Neural cell (in vitro differentiated cells): ENCODE results near the gene IGLL5. TPM values are rescaled to one million over a fixed set of nuclear protein-coding genes. Genes with fewer than 3 reads are reported as not detected.

Source experiments
- H2AFZ ChIP-seq: fragments of 200-600, 300-800 bp; sonication (generic), shearing (Covaris generic); 2 replicates; pipeline ENCODE4 v1.6.0; 2014; ENCODE audit warnings: low read depth, mild to moderate bottlenecking, antibody characterized with exemption, low read length, moderate library complexity
- H3F3A ChIP-seq: fragments of 200-600 bp; shearing (Covaris generic); 2 replicates; pipeline ENCODE4 v1.6.1; 2016; ENCODE audit warnings: mild to moderate bottlenecking, moderate library complexity, mixed read lengths, antibody characterized with exemption, low read length; ENCODE audit not compliant: insufficient read depth, poor library complexity, severe bottlenecking
- H3K27ac ChIP-seq: fragments of 200-600, 300-800 bp; sonication (generic), shearing (Covaris generic); 2 replicates; pipeline ENCODE4 v1.5.1; 2014; ENCODE audit warnings: mild to moderate bottlenecking, low read length, moderate library complexity
- H3K27me3 ChIP-seq: fragments of 300-800, 200-600 bp; sonication (generic), shearing (Covaris generic); 2 replicates; pipeline ENCODE4 v1.6.0; 2014; ENCODE audit warnings: mild to moderate bottlenecking, low read depth, low read length, moderate library complexity; ENCODE audit not compliant: insufficient read depth
- H3K36me3 ChIP-seq: fragments of 300-800, 200-600 bp; sonication (generic), shearing (Covaris generic); 2 replicates; pipeline ENCODE4 v1.5.1; 2014; ENCODE audit warnings: mild to moderate bottlenecking, antibody characterized with exemption, low read length, moderate library complexity; ENCODE audit not compliant: insufficient read depth
- H3K4me2 ChIP-seq: fragments of 300-800, 200-600 bp; sonication (generic), shearing (Covaris generic); 2 replicates; pipeline ENCODE4 v1.6.0; 2014; ENCODE audit warnings: mild to moderate bottlenecking, low read length
- H3K4me3 ChIP-seq: fragments of 300-800, 200-600 bp; sonication (generic), shearing (Covaris generic); 2 replicates; pipeline ENCODE4 v1.5.1; 2014; ENCODE audit warnings: mild to moderate bottlenecking, low read length, moderate library complexity
- H3K79me2 ChIP-seq: fragments of 200-600 bp; shearing (Covaris generic); replicated peaks from 2 replicates; pipeline ENCODE4 v1.6.0; 2014; ENCODE audit warnings: mild to moderate bottlenecking, low read length, moderate library complexity; ENCODE audit not compliant: insufficient read depth
- H3K9ac ChIP-seq: fragments of 300-800, 200-600 bp; sonication (generic), shearing (Covaris generic); 2 replicates; pipeline ENCODE4 v1.6.1; 2016; ENCODE audit warnings: mild to moderate bottlenecking, low read length, mixed read lengths
- H3K9me2 ChIP-seq: fragments of 200-600 bp; shearing (Covaris generic); 2 replicates; pipeline ENCODE4 v1.6.1; 2016; ENCODE audit warnings: mild to moderate bottlenecking, low read length, mixed read lengths; ENCODE audit not compliant: insufficient read depth
- H3K9me3 ChIP-seq: fragments of 200-600, 300-800 bp; sonication (generic), shearing (Covaris generic); 2 replicates; pipeline ENCODE4 v1.6.1; 2016; ENCODE audit warnings: mild to moderate bottlenecking, mixed run types, low read length, moderate library complexity, mixed read lengths
- H4K20me1 ChIP-seq: fragments of 200-600 bp; shearing (Covaris generic); 2 replicates; pipeline ENCODE4 v1.6.1; 2016; ENCODE audit warnings: mild to moderate bottlenecking, mixed run types; ENCODE audit not compliant: insufficient read depth
- CTCF ChIP-seq: fragments of 450-650 bp; IDR thresholded peaks from 2 replicates; pipeline ENCODE4 v1.5.1; 2014; ENCODE audit warnings: antibody characterized with exemption, mild to moderate bottlenecking, moderate library complexity; ENCODE audit not compliant: poor library complexity, severe bottlenecking
- EP300 ChIP-seq: fragments of 450-650 bp; conservative IDR thresholded peaks from 2 replicates; pipeline ENCODE4 v1.6.1; 2014; ENCODE audit warnings: antibody characterized with exemption, mild to moderate bottlenecking, moderate library complexity; ENCODE audit not compliant: poor library complexity, severe bottlenecking
- EZH2 ChIP-seq: fragments of 200-600, 300-800 bp; shearing (Covaris generic), sonication (generic); IDR thresholded peaks from 2 replicates; pipeline ENCODE4 v1.6.1; 2014; ENCODE audit warnings: antibody characterized with exemption, low read length, borderline replicate concordance, mild to moderate bottlenecking; ENCODE audit not compliant: insufficient read depth, poor library complexity, severe bottlenecking
- MXI1 ChIP-seq: fragments of 450-650 bp; conservative IDR thresholded peaks from 2 replicates; pipeline ENCODE4 v1.6.1; 2014; ENCODE audit warnings: antibody characterized with exemption, mild to moderate bottlenecking; ENCODE audit not compliant: poor library complexity, severe bottlenecking
- POLR2AphosphoS5 ChIP-seq: IDR thresholded peaks from 2 replicates; pipeline ENCODE4 v1.6.1; 2012
- RAD21 ChIP-seq: fragments of 450-650 bp; conservative IDR thresholded peaks from 2 replicates; pipeline ENCODE4 v1.6.1; 2014; ENCODE audit warnings: antibody characterized with exemption, mild to moderate bottlenecking, moderate library complexity
- REST ChIP-seq: IDR thresholded peaks from 2 replicates; pipeline ENCODE4 v1.6.1; 2012; ENCODE audit warnings: borderline replicate concordance
- SMC3 ChIP-seq: fragments of 450-650 bp; conservative IDR thresholded peaks from 2 replicates; pipeline ENCODE4 v1.6.1; 2014; ENCODE audit warnings: antibody characterized with exemption, mild to moderate bottlenecking, moderate library complexity; ENCODE audit not compliant: poor library complexity
- TAF1 ChIP-seq: IDR thresholded peaks from 2 replicates; pipeline ENCODE4 v1.6.1; 2012; ENCODE audit warnings: low read depth
- polyA plus RNA-seq: library from polyadenylated mRNA; depleted of rRNA; stranded (reverse); fragments of >200 nt; gene quantifications from 2 replicates; pipeline ENCODE4 v1.2.3, GENCODE V29; 2014

IGLL5 gene
- polyA plus RNA-seq, 1 donor from 2014 or later: 0.19 TPM

GRCh38 chr22:22906907-22907550 lies 19.4 kb downstream of the IGLL5 start:
- Histone ChIP-seq H3K27me3 (no peaks in the 10 kb centered on the region), H3K27ac (no peak overlapping the region), H3K9me2 (no peaks in the 10 kb centered on the region), H2AFZ (no peak overlapping the region), H3K4me2 (no peak overlapping the region), H3K9ac (no peak overlapping the region), H3F3A (no peaks in the 10 kb centered on the region), H3K4me3 (no peak overlapping the region), H3K9me3 (no peaks in the 10 kb centered on the region), H3K36me3 (no peaks in the 10 kb centered on the region), H4K20me1 (no peaks in the 10 kb centered on the region), H3K79me2 (no peaks in the 10 kb centered on the region)
- TF ChIP-seq EP300 (no peak), EZH2 (no peak), TAF1 (no peak), SMC3 (no peak), POLR2AphosphoS5 (no peak), REST (no peak), RAD21 (no peak), MXI1 (no peak), CTCF (no peak)

- H3K27me3 ChIP-seq: no peaks in the 10 kb centered on the region
- H3K9ac ChIP-seq: no peak overlapping the region
- no peaks in the 10 kb centered on the region for H3K36me3 ChIP-seq
- H3F3A ChIP-seq: no peaks in the 10 kb centered on the region
- no peak overlapping the region for H3K27ac ChIP-seq
- no peaks in the 10 kb centered on the region for H4K20me1 ChIP-seq
- no peak overlapping the region for H3K4me2 ChIP-seq
- no peaks in the 10 kb centered on the region for H3K9me2 ChIP-seq
- no peaks in the 10 kb centered on the region for H3K9me3 ChIP-seq
- H3K79me2 ChIP-seq: no peaks in the 10 kb centered on the region
- no peak overlapping the region for H2AFZ ChIP-seq
- TF ChIP-seq REST (no peak), POLR2AphosphoS5 (no peak), MXI1 (no peak), CTCF (no peak), RAD21 (no peak), EZH2 (no peak), TAF1 (no peak), SMC3 (no peak), EP300 (no peak)
- H3K4me3 ChIP-seq: no peak overlapping the region
Observed at GRCh38 chr22:22907551-22908494, 20.2 kb downstream of the IGLL5 start.
